ENCODE data around the gene OR2AG2.

OR2AG2 gene

DNA sequence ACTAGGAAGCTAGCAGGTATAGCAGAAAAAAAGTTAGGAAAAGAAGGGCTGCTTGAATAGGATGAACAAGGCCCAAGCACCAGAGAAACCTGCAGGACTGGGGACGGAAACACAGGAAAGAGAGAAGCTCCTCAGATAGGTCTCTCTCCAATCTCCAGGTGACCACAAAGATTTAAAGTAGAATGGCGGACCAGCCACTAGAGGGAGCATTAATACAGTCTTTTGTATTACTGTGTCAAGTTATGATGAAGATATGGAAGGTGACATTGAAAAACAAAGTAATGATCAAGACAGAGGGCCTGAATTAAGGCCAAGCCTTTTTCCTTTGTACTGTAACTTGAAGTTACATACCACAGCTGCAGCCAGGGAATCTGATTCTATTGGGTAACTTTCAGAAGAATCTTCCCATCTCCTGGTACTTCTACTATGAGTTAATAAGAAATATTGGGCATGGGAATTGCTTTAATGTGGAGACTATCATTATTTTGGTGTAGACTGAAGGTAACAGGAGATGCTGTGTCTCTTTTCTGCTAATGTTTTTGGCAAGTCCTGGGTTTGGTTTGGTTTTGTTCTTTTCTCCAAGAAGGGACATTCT lies 33.8 kb downstream of the OR2AG2 start:
- Histone ChIP-seq H3K9me3 (ENCODE audit: control insufficient read depth, low read length) (peaks cover 3% of the 10 kb centered on the region), H3K36me3 (ENCODE audit: control insufficient read depth, insufficient read depth, low read length) (no peaks in the 10 kb centered on the region), H3K4me1 (ENCODE audit: control insufficient read depth, insufficient read depth, low read length, poor library complexity, severe bottlenecking) (no peaks in the 10 kb centered on the region), H3K4me3 (ENCODE audit: extremely low read depth, insufficient read depth, low read length, poor library complexity, severe bottlenecking) (no peak overlapping the region), H3K27ac (ENCODE audit: low read depth, low read length, severe bottlenecking) (no peak overlapping the region)
- WGBS, 2 experiments (ENCODE audit: insufficient coverage in 2 of 2) = 20 to 44% methylated on average over 2 of the region's 2 CpGs

DNA sequence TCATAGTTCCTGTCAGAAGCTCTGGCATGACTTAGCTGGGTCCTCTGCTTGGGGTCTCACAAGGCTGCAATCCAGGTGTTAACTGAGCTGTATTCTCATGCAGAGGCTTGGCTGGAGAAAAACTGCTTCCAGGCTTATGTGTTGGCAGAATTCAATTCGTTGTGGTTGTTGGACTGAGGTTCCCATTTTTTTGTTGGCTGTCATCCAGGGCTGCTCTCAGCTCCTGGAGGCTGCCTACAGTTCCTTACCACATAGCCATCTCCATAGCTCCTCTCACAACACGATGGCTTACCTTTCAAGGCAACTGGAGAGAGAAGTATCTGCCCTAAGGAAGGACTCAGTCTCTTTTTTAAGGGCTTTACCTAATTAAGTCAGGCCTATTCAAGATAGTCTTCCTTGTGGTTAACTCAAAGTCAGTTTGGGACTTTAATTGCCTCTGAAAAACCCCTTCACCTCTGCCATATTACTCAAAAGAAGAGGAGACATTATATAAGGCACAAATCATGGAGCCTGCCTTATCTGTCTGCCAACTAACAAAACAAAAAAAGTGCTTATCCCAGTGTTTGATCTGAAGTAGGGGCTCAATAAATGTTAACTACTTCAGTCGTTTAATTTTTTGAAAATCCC lies 35.2 kb downstream of the OR2AG2 start:
- H3K4me3 ChIP-seq (ENCODE audit: extremely low read depth, insufficient read depth, low read length, poor library complexity, severe bottlenecking) = no peak overlapping the region
- no peak overlapping the region for H3K27ac ChIP-seq (ENCODE audit: low read depth, low read length, severe bottlenecking)
- peaks cover 3% of the 10 kb centered on the region for H3K9me3 ChIP-seq (ENCODE audit: control insufficient read depth, low read length)
- no peaks in the 10 kb centered on the region for H3K36me3 ChIP-seq (ENCODE audit: control insufficient read depth, insufficient read depth, low read length)
- no peaks in the 10 kb centered on the region for H3K4me1 ChIP-seq (ENCODE audit: control insufficient read depth, insufficient read depth, low read length, poor library complexity, severe bottlenecking)
- 87 to 92% methylated on average over 2 to 3 of the region's 3 CpGs for WGBS, 2 experiments (ENCODE audit: insufficient coverage in 2 of 2)

DNA sequence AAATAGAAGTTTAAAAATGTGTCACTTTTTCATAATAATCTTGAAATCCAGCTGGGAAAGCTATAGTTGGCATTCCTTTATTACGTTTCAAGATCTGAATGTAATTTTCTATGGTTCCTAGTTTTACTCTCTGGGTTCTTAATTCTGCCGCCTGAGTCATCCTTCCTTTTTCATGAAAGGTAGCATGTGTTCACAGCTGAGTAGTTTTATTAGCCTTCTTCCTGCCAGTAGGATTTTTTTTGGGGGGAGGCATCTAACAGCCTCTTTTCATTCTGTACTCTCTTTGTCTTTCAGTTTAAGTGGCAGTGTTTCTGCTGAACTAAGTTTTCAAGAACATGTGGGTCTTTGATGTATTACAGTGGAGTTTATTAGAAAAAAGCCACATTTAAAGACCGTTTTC lies 36.5 kb downstream of the OR2AG2 start:
- Histone ChIP-seq H3K4me1 (ENCODE audit: control insufficient read depth, insufficient read depth, low read length, poor library complexity, severe bottlenecking) (no peaks in the 10 kb centered on the region), H3K27ac (ENCODE audit: low read depth, low read length, severe bottlenecking) (peak overlapping the region; percentile 49), H3K4me3 (ENCODE audit: extremely low read depth, insufficient read depth, low read length, poor library complexity, severe bottlenecking) (no peak overlapping the region), H3K36me3 (ENCODE audit: control insufficient read depth, insufficient read depth, low read length) (no peaks in the 10 kb centered on the region), H3K9me3 (ENCODE audit: control insufficient read depth, low read length) (peaks cover 3% of the 10 kb centered on the region)
- 100% methylated on average over 1 of the region's 3 CpGs; no CpG with 5 or more reads in 1 of the 2 experiments for WGBS, 2 experiments (ENCODE audit: insufficient coverage in 2 of 2)

DNA sequence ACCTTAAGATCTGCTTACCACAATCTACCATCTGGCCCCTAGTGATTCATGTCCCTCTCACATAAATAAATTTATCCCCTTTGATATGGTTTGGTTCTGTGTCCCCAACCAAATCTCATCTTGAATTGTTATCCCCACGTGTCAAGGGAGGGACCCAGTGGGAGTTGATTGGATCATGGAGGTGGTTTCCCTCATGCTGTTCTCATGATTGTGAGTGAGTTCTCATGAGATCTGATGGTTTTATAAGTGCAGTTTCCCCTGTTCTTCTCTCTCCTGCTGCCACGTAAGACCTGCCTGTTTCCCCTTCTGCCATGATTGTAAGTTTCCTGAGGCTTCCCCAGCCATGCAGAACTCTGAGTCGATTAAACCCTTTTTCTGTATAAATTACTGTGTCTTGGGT lies 37.2 kb downstream of the OR2AG2 start:
- Histone ChIP-seq H3K27ac (ENCODE audit: low read depth, low read length, severe bottlenecking) (no peak overlapping the region), H3K4me3 (ENCODE audit: extremely low read depth, insufficient read depth, low read length, poor library complexity, severe bottlenecking) (no peak overlapping the region), H3K4me1 (ENCODE audit: control insufficient read depth, insufficient read depth, low read length, poor library complexity, severe bottlenecking) (no peaks in the 10 kb centered on the region), H3K36me3 (ENCODE audit: control insufficient read depth, insufficient read depth, low read length) (no peaks in the 10 kb centered on the region), H3K9me3 (ENCODE audit: control insufficient read depth, low read length) (peaks cover 3% of the 10 kb centered on the region)
- WGBS, 2 experiments (ENCODE audit: insufficient coverage in 2 of 2) = 80% methylated on average over 1 of the region's 3 CpGs; no CpG with 5 or more reads in 1 of the 2 experiments

DNA sequence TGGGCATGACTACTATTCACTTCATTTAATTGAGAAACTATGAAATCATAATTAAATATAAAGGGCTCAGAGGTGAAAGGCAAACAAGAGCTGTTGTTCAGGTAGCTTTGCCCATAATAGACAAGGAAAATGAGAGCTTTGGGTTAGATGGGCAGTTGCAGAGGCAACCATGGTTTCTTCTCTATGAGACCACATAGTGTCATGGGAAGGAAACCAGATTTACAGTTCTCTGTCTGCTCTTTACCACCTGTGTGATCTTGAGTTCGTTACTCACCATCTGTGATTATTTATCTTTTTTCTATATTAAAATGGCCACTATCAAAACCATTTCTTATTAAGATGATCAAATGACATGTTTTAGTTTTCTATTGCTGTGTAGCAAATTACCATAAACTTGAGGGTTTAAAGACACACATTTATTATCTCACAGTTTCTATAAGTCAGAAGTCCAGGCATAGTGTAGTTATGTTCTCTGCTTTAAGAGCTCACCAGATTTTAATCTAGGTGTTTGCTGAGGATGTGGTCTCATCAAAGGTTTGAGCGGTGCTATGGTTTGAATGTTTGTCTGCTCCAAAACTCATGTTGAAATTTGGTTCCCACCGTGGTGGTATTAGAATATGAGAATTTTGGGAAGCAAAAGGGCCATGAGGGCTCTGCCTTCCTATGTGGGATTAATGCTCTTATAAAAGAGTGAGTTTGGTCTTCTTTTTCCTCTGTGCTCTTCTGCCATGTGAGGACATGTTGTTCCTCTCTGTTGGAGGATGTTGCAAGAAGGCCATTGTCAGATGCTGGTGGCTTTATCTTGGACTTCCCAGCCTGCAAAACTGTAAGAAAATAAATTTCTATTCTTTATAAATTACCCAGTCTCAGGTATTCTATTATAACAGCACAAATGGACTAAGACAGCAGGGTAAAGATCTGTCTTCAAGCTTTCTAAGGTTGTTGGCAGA lies 38.2 kb downstream of the OR2AG2 start:
- H3K4me3 ChIP-seq (ENCODE audit: extremely low read depth, insufficient read depth, low read length, poor library complexity, severe bottlenecking) = no peak overlapping the region
- 88 to 92% methylated on average over 2 of the region's 3 CpGs for WGBS, 2 experiments (ENCODE audit: insufficient coverage in 2 of 2)
- no peak overlapping the region for H3K27ac ChIP-seq (ENCODE audit: low read depth, low read length, severe bottlenecking)
- no peaks in the 10 kb centered on the region for H3K36me3 ChIP-seq (ENCODE audit: control insufficient read depth, insufficient read depth, low read length)
- no peaks in the 10 kb centered on the region for H3K4me1 ChIP-seq (ENCODE audit: control insufficient read depth, insufficient read depth, low read length, poor library complexity, severe bottlenecking)
- H3K9me3 ChIP-seq (ENCODE audit: control insufficient read depth, low read length) = peaks cover 3% of the 10 kb centered on the region

DNA sequence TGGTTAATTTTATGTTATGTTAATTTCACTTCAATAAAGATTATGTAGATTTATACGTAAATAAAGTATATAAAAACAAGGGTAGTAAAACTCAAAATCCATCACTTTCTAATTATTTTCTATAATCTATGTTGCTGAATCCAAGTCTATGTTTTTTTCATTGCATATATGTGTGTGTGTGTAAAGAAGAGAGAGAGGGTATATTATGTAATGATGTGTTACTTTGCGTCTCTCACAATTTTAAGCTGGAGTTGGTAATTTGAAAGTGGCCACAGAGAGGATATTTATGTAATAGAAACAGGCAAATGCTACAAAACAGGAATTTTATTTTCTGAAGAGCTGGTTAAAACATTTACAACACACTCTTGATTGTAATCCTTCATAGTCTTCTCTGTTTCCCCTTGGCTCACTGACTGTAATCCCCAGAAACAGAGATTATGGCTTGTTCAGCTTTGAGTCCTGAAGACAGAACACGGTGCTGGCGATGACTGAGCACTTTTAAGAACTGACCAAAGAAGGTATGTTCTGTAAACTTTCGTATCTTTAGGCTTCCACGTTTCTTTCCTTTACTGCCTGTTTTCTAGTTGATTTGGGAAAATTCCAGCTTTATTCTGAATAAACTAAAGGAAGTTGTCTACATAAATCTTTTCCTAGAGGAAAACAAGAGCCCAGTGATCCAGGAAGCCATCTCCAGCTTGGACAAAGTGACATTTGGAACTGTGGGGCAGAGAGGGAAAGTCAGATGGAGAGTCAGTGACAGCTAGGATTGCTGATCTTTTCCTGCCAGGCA lies 43.6 kb downstream of the OR2AG2 start:
- WGBS, 2 experiments (ENCODE audit: insufficient coverage in 2 of 2) = 81 to 100% methylated on average over 2 to 3 of the region's 6 CpGs
- no peak overlapping the region for H3K4me3 ChIP-seq (ENCODE audit: extremely low read depth, insufficient read depth, low read length, poor library complexity, severe bottlenecking)
- peak overlapping the region; percentile 36 for H3K27ac ChIP-seq (ENCODE audit: low read depth, low read length, severe bottlenecking)
- H3K36me3 ChIP-seq (ENCODE audit: control insufficient read depth, insufficient read depth, low read length) = no peaks in the 10 kb centered on the region
- no peaks in the 10 kb centered on the region for H3K9me3 ChIP-seq (ENCODE audit: control insufficient read depth, low read length)
- peaks cover 2% of the 10 kb centered on the region for H3K4me1 ChIP-seq (ENCODE audit: control insufficient read depth, insufficient read depth, low read length, poor library complexity, severe bottlenecking)

DNA sequence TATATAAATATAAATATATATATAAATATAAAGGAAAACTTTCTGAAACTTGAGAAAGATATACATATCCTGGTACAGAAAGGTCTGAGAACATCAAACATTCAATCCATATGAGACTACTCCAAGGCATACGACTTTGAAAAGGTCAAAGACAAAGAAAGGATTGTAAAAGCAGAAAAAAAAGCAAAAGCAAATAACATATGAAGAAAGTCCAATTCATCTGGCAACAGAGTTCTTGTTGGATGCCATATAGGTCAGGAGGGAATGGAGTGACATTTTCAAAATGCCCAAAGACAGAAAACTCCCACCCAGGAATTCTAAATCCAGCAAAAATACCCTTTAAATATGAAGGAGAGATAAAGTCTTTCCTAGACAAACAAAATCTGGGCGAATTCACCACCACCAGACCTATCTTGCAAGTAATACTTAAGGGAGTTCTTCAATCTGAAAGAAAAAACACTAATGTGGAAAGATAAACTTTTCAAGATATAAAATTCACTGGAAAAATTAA lies 46.3 kb downstream of the OR2AG2 start:
- no peaks in the 10 kb centered on the region for H3K9me3 ChIP-seq (ENCODE audit: control insufficient read depth, low read length)
- no CpG with 5 or more reads among the region's 2 CpGs for WGBS, 2 experiments (ENCODE audit: insufficient coverage in 2 of 2)
- no peaks in the 10 kb centered on the region for H3K36me3 ChIP-seq (ENCODE audit: control insufficient read depth, insufficient read depth, low read length)
- no peak overlapping the region for H3K4me3 ChIP-seq (ENCODE audit: extremely low read depth, insufficient read depth, low read length, poor library complexity, severe bottlenecking)
- no peak overlapping the region for H3K27ac ChIP-seq (ENCODE audit: low read depth, low read length, severe bottlenecking)
- H3K4me1 ChIP-seq (ENCODE audit: control insufficient read depth, insufficient read depth, low read length, poor library complexity, severe bottlenecking) = peaks cover 2% of the 10 kb centered on the region

DNA sequence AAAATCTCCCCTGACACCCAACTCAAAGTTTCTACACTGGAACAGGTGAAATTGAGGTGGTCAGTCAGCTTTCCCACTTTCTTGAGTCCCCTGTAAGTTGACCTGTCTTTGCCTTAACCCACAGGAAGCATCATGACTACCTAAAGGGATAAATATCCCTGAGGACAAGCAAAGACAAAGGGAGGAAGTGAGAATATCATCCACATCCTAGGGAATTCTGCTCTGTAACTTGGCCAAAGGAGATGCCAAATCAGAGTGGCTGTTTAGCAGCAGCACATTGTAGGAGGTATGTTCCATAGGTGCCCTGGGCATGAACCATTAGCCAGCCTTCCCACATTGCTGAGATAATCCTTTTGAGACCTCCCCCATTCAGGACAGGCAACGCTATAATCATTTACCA lies 47.8 kb downstream of the OR2AG2 start:
- no peaks in the 10 kb centered on the region for H3K9me3 ChIP-seq (ENCODE audit: control insufficient read depth, low read length)
- H3K36me3 ChIP-seq (ENCODE audit: control insufficient read depth, insufficient read depth, low read length) = no peaks in the 10 kb centered on the region
- WGBS, 2 experiments (ENCODE audit: insufficient coverage in 2 of 2) = 100% methylated on average over 1 of the region's 1 CpG; no CpG with 5 or more reads in 1 of the 2 experiments
- no peak overlapping the region for H3K4me3 ChIP-seq (ENCODE audit: extremely low read depth, insufficient read depth, low read length, poor library complexity, severe bottlenecking)
- peaks cover 2% of the 10 kb centered on the region for H3K4me1 ChIP-seq (ENCODE audit: control insufficient read depth, insufficient read depth, low read length, poor library complexity, severe bottlenecking)
- no peak overlapping the region for H3K27ac ChIP-seq (ENCODE audit: low read depth, low read length, severe bottlenecking)

DNA sequence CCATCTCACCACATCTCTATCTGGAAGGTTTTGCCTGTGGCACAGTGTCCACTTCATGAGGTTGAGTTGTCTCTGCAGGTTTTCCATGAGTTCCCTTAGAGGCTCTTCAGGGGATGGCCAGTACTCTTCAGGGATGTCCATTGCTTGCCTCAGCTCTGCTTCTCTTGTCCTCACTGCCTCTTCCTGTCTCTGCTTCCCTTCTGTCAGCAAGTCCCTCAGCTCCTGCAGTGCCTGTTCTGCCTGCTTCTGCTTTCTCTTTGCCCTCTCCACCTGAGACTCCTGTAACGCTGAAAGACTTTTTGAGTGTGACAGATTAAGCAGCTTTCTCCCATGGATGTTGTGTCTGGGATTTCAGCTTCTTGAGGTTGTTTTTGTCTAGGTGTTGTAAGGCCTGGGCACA lies 50.4 kb downstream of the OR2AG2 start:
- no peaks in the 10 kb centered on the region for H3K36me3 ChIP-seq (ENCODE audit: control insufficient read depth, insufficient read depth, low read length)
- H3K4me3 ChIP-seq (ENCODE audit: extremely low read depth, insufficient read depth, low read length, poor library complexity, severe bottlenecking) = no peak overlapping the region
- no peaks in the 10 kb centered on the region for H3K9me3 ChIP-seq (ENCODE audit: control insufficient read depth, low read length)
- no CpG with 5 or more reads among the region's 1 CpG for WGBS, 2 experiments (ENCODE audit: insufficient coverage in 2 of 2)
- no peaks in the 10 kb centered on the region for H3K4me1 ChIP-seq (ENCODE audit: control insufficient read depth, insufficient read depth, low read length, poor library complexity, severe bottlenecking)
- no peak overlapping the region for H3K27ac ChIP-seq (ENCODE audit: low read depth, low read length, severe bottlenecking)

DNA sequence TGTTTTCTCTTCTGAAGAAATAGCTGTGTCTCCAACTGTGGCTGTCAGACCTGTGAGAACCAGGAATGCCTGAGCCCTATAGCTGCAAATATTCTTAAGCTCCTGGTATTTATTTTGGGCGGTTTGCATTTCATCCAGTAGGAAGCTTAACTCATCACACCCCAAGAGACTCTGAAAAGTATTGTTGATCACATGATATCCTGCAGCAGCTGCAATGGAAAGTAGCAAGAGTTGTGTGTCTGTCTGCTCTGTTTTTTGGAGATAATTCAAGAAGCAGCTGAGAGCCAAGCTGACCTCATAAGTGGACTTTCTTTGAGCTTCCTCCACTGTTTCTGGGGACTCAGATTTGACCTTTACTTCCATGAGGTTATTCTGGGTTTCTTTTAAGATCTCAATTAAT lies 52.2 kb downstream of the OR2AG2 start:
- Histone ChIP-seq H3K9me3 (ENCODE audit: control insufficient read depth, low read length) (no peaks in the 10 kb centered on the region), H3K4me1 (ENCODE audit: control insufficient read depth, insufficient read depth, low read length, poor library complexity, severe bottlenecking) (no peaks in the 10 kb centered on the region), H3K36me3 (ENCODE audit: control insufficient read depth, insufficient read depth, low read length) (no peaks in the 10 kb centered on the region), H3K4me3 (ENCODE audit: extremely low read depth, insufficient read depth, low read length, poor library complexity, severe bottlenecking) (no peak overlapping the region), H3K27ac (ENCODE audit: low read depth, low read length, severe bottlenecking) (no peak overlapping the region)
- no CpG with 5 or more reads among the region's 1 CpG for WGBS, 2 experiments (ENCODE audit: insufficient coverage in 2 of 2)

All from mesodermal cell (in vitro differentiated cells).